Measurements from ENCODE around the gene HAGH.

The HAGH gene

GRCh38 chr16:1785846-1786170 lies 40.8 kb downstream of the HAGH start:
- Histone ChIP-seq H4K20me1 (ENCODE audit: insufficient read depth, low read length) (peaks cover 81% of the 10 kb centered on the region), H3K9me3 (ENCODE audit: insufficient read depth, low read length, severe bottlenecking) (no peaks in the 10 kb centered on the region), H3K9ac (ENCODE audit: low read depth, low read length) (no peak overlapping the region), H3K4me1 (ENCODE audit: insufficient read depth, low read length) (peaks cover 36% of the 10 kb centered on the region), H3K27ac (ENCODE audit: low read length) (no peak overlapping the region), H3K4me3 (ENCODE audit: low read depth in 1 of 2, low read length in 2 of 2) (no peak overlapping the region), H3K27me3 (ENCODE audit: insufficient read depth, low read length, poor library complexity) (no peaks in the 10 kb centered on the region), H3K36me3 (ENCODE audit: insufficient read depth, low read length) (peaks cover 67% of the 10 kb centered on the region), H2AFZ (ENCODE audit: low read depth, low read length) (no peak overlapping the region), H3K79me2 (ENCODE audit: insufficient read depth, low read length) (peaks cover 68% of the 10 kb centered on the region), H3K4me2 (ENCODE audit: insufficient read depth, low read length) (no peak overlapping the region)
- DNase-seq (no peak), ATAC-seq (ENCODE audit: insufficient read depth, low read depth) (no peak)
- TF ChIP-seq CTCF (IDR thresholded peaks at IDR 0.05; ENCODE audit: borderline replicate concordance, extremely low read depth, low read length, poor library complexity, severe bottlenecking), result no peak
- TF ChIP-seq EZH2 (IDR thresholded peaks at IDR 0.05; ENCODE audit: borderline replicate concordance, low read depth, low read length, severe bottlenecking), result no peak

DNA sequence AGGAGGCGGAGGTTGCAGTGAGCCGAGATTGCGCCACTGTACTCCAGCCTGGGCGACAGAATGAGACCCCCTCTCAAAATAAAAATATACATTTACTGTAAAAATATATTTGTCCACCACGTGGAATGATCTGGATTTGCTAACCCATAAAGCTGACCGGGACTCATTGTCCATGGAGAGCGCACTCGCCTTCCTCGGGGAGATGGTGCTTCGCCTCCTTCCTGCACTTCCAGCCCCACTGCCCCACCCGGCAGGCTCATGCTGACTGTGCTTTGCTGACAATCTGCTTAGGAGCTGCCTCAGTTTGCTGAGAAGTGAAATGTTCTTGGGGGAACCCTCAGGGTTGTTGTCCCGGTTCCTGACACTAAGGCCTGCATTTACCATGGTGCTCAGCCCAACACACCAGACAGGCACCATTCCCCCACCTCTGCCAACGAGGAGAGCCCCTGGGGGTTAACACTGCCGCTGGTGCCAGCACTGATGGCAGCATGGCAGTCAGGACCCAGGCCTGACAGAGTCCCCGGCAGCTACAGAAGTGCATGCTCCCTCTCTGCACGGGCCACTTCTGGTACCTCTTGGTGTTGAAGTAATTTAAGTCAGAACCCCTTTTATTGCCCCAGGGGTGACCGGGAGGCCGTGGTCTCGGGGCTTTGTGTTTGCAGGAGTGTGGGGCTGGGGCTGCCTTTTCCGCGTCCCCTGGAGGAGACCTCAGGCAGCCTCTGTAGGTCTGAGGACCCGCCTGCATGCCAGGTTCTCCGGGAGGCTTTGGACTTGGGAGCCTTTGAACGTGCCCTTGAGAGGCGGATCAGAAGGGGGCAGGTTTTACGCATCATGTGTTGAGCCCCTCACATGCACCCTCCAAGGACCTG lies 41.4 kb downstream of the HAGH start:
- no peak for TF ChIP-seq CTCF (IDR thresholded peaks at IDR 0.05; ENCODE audit: borderline replicate concordance, extremely low read depth, low read length, poor library complexity, severe bottlenecking)
- TF ChIP-seq EZH2 (IDR thresholded peaks at IDR 0.05; ENCODE audit: borderline replicate concordance, low read depth, low read length, severe bottlenecking), result no peak
- H3K79me2 ChIP-seq (ENCODE audit: insufficient read depth, low read length), result peaks cover 74% of the 10 kb centered on the region
- H3K9ac ChIP-seq (ENCODE audit: low read depth, low read length), result no peak overlapping the region
- ATAC-seq (ENCODE audit: insufficient read depth, low read depth), result no peak
- H3K27ac ChIP-seq (ENCODE audit: low read length), result no peak overlapping the region
- no peak overlapping the region for H2AFZ ChIP-seq (ENCODE audit: low read depth, low read length)
- no peak for DNase-seq
- H3K27me3 ChIP-seq (ENCODE audit: insufficient read depth, low read length, poor library complexity), result no peaks in the 10 kb centered on the region
- no peaks in the 10 kb centered on the region for H3K9me3 ChIP-seq (ENCODE audit: insufficient read depth, low read length, severe bottlenecking)
- peaks cover 69% of the 10 kb centered on the region for H3K36me3 ChIP-seq (ENCODE audit: insufficient read depth, low read length)
- peaks cover 83% of the 10 kb centered on the region for H4K20me1 ChIP-seq (ENCODE audit: insufficient read depth, low read length)
- peaks cover 40% of the 10 kb centered on the region for H3K4me1 ChIP-seq (ENCODE audit: insufficient read depth, low read length)
- H3K4me2 ChIP-seq (ENCODE audit: insufficient read depth, low read length), result peak overlapping the region; percentile 34; the same call in 1 of the 2 replicates
- H3K4me3 ChIP-seq (ENCODE audit: low read depth in 1 of 2, low read length in 2 of 2), result no peak overlapping the region

GRCh38 chr16:1782408-1783264 lies 44.0 kb downstream of the HAGH start, which contains the start of the genes NUBP2 and SPSB3:
Gene NUBP2 (plus strand): TSS chr16:1782960. CDS start chr16:1783021, 61 bp downstream.
Gene SPSB3 (minus strand): TSS chr16:1782571. CDS start chr16:1781483, 1,088 bp downstream.
- H2AFZ ChIP-seq (ENCODE audit: low read depth, low read length), result peak within 1 kb of the TSS; percentile 75
- H3K27ac ChIP-seq (ENCODE audit: low read length), result peak within 1 kb of the TSS; percentile 71
- ATAC-seq (ENCODE audit: insufficient read depth, low read depth), result peak; percentile 89
- peaks cover 67% of the 10 kb centered on the region for H3K36me3 ChIP-seq (ENCODE audit: insufficient read depth, low read length)
- H4K20me1 ChIP-seq (ENCODE audit: insufficient read depth, low read length), result peaks cover 78% of the 10 kb centered on the region
- peak; percentile 100 for DNase-seq
- H3K9ac ChIP-seq (ENCODE audit: low read depth, low read length), result peak within 1 kb of the TSS; percentile 83
- peak within 1 kb of the TSS; percentile 83 to 97 for H3K4me3 ChIP-seq (ENCODE audit: low read depth in 1 of 2, low read length in 2 of 2)
- TF ChIP-seq EZH2 (IDR thresholded peaks at IDR 0.05; ENCODE audit: borderline replicate concordance, low read depth, low read length, severe bottlenecking), result no peak
- no peak for TF ChIP-seq CTCF (IDR thresholded peaks at IDR 0.05; ENCODE audit: borderline replicate concordance, extremely low read depth, low read length, poor library complexity, severe bottlenecking)
- no peaks in the 10 kb centered on the region for H3K27me3 ChIP-seq (ENCODE audit: insufficient read depth, low read length, poor library complexity)
- H3K9me3 ChIP-seq (ENCODE audit: insufficient read depth, low read length, severe bottlenecking), result no peaks in the 10 kb centered on the region
- H3K4me2 ChIP-seq (ENCODE audit: insufficient read depth, low read length), result peak within 1 kb of the TSS; percentile 95
- peaks cover 85% of the 10 kb centered on the region for H3K79me2 ChIP-seq (ENCODE audit: insufficient read depth, low read length)
- H3K4me1 ChIP-seq (ENCODE audit: insufficient read depth, low read length), result peaks cover 50% of the 10 kb centered on the region
